H1 (cell line): ENCODE data around the gene RAB6D. TPM values are rescaled to one million over a fixed set of nuclear protein-coding genes. Genes with fewer than 3 reads are reported as not detected.
"Not testable (repeated sequence)": the region's sequence is repeated elsewhere in the genome, so short reads cannot be mapped to it uniquely, and the experiment has no call there.

ENCODE experiments used
- CTCF ChIA-PET: fragments of 300-600 bp; sonication (Branson Sonifier 250); formaldehyde crosslinking; loops from one replicate; lab custom pipeline; 2021; ENCODE audit not compliant: partially characterized antibody; lab: Charles Lee
- POLR2A ChIA-PET: fragments of 300-600 bp; sonication (Branson Sonifier 250); formaldehyde crosslinking; loops from one replicate; lab custom pipeline; 2021; ENCODE audit warnings: inconsistent platforms; ENCODE audit not compliant: partially characterized antibody; lab: Charles Lee
- DNase-seq, 2 experiments: peaks; one replicate each; pipeline versions ENCODE4 v3.0.0 to v3.0.0-alpha.2; 2010 to 2022; ENCODE audit warnings: low spot score in 2 of 2, low read depth in 1 of 2, mixed read lengths in 1 of 2
- FAIRE-seq: peaks from 2 replicates; lab custom pipeline; 2011; peaks lifted over from hg19 to GRCh38; lab: Jason Lieb, UNC
- H2AFZ ChIP-seq: 2 replicates; pipeline ENCODE4 v1.8.1; 2012; ENCODE audit warnings: low read length, inconsistent platforms
- H2AK5ac ChIP-seq: 2 replicates; pipeline ENCODE4 v1.6.1; 2013; ENCODE audit warnings: low read depth, low read length
- H2BK120ac ChIP-seq: replicated peaks from 2 replicates; pipeline ENCODE3; 2013; ENCODE audit warnings: low read depth, low read length, inconsistent platforms
- H2BK12ac ChIP-seq: 2 replicates; pipeline ENCODE4 v1.6.1; 2013; ENCODE audit warnings: low read depth, low read length
- H2BK15ac ChIP-seq: 2 replicates; pipeline ENCODE4 v1.6.1; 2013; ENCODE audit warnings: low read length
- H2BK20ac ChIP-seq: 2 replicates; pipeline ENCODE4 v1.6.1; 2013; ENCODE audit warnings: low read length
- H2BK5ac ChIP-seq: 2 replicates; pipeline ENCODE4 v1.6.1; 2013; ENCODE audit warnings: low read depth, low read length
- H3K14ac ChIP-seq: 2 replicates; pipeline ENCODE4 v1.6.1; 2013; ENCODE audit warnings: inconsistent platforms; ENCODE audit not compliant: insufficient read length
- H3K18ac ChIP-seq: 2 replicates; pipeline ENCODE4 v1.6.1; 2013; ENCODE audit warnings: low read length; ENCODE audit errors: extremely low read depth
- H3K23ac ChIP-seq: 2 replicates; pipeline ENCODE4 v1.6.1; 2013; ENCODE audit warnings: inconsistent platforms; ENCODE audit not compliant: insufficient read length
- H3K23me2 ChIP-seq: 2 replicates; pipeline ENCODE4 v1.6.1; 2013; ENCODE audit warnings: low read depth, low read length
- H3K27ac ChIP-seq: 2 replicates; pipeline ENCODE4 v1.6.1; 2011; ENCODE audit warnings: low read depth, low read length, inconsistent platforms
- H3K27me3 ChIP-seq, 4 experiments: replicated peaks in 1 of 4; 1 replicate in 1 of 4; 2 replicates in 3 of 4; pipeline versions ENCODE4 v1.6.1 to v1.8.1; 2011 to 2013; ENCODE audit warnings: low read length in 3 of 4, mild to moderate bottlenecking in 3 of 4, inconsistent platforms in 2 of 4, mixed read lengths in 2 of 4, moderate library complexity in 1 of 4; ENCODE audit not compliant: control insufficient read depth in 3 of 4, insufficient read depth in 3 of 4; ENCODE audit errors: extremely low read depth in 1 of 4
- H3K36me3 ChIP-seq, 4 experiments: 2 replicates each; pipeline versions ENCODE4 v1.6.1 to v1.8.1; 2011 to 2013; ENCODE audit warnings: mild to moderate bottlenecking in 4 of 4, low read length in 3 of 4, moderate library complexity in 2 of 4, control low read depth in 1 of 4, inconsistent platforms in 1 of 4; ENCODE audit not compliant: insufficient read depth in 4 of 4, control insufficient read depth in 2 of 4
- H3K4ac ChIP-seq: replicated peaks from 2 replicates; pipeline ENCODE3; 2013; ENCODE audit warnings: low read length, low read depth, mixed read lengths, inconsistent platforms; ENCODE audit not compliant: insufficient read length
- H3K4me1 ChIP-seq, 4 experiments: replicated peaks in 1 of 4; 1 replicate in 1 of 4; 2 replicates in 3 of 4; pipeline versions ENCODE4 v1.6.1 to v1.8.1; 2011 to 2013; ENCODE audit warnings: low read length in 3 of 4, inconsistent platforms in 2 of 4, mixed read lengths in 1 of 4; ENCODE audit not compliant: insufficient read depth in 4 of 4, control insufficient read depth in 3 of 4
- H3K4me2 ChIP-seq, 2 experiments: 2 replicates each; pipeline versions ENCODE4 v1.6.1 to v1.8.1; 2011 to 2013; ENCODE audit warnings: low read depth in 2 of 2, low read length in 2 of 2, control low read depth in 1 of 2, inconsistent platforms in 1 of 2, mild to moderate bottlenecking in 1 of 2; ENCODE audit not compliant: insufficient read depth in 1 of 2
- H3K4me3 ChIP-seq, 4 experiments: fragments of 200-600, 300-600 bp in 1 of 4; sonication (generic), shearing (Covaris generic), sonication (Bioruptor Twin) in 1 of 4; 2 replicates each; pipeline versions ENCODE4 v1.5.1 to v1.8.1; 2011 to 2016; ENCODE audit warnings: low read length in 4 of 4, low read depth in 3 of 4, control low read depth in 2 of 4, inconsistent platforms in 2 of 4, mild to moderate bottlenecking in 2 of 4, mixed read lengths in 1 of 4, moderate library complexity in 1 of 4; ENCODE audit not compliant: insufficient read depth in 2 of 4; ENCODE audit errors: extremely low read depth in 1 of 4
- H3K56ac ChIP-seq: replicated peaks from 2 replicates; pipeline ENCODE3; 2013; ENCODE audit warnings: low read depth, mild to moderate bottlenecking, mixed read lengths, low read length, inconsistent platforms; ENCODE audit not compliant: insufficient read length
- H3K79me1 ChIP-seq: 2 replicates; pipeline ENCODE4 v1.6.1; 2013; ENCODE audit warnings: low read depth, low read length, control low read depth
- H3K79me2 ChIP-seq, 2 experiments: 2 replicates each; pipeline versions ENCODE4 v1.6.1 to v1.8.1; 2012 to 2013; ENCODE audit warnings: low read length in 2 of 2, mild to moderate bottlenecking in 2 of 2, inconsistent platforms in 1 of 2; ENCODE audit not compliant: insufficient read depth in 2 of 2, control insufficient read depth in 1 of 2
- H3K9ac ChIP-seq, 4 experiments: replicated peaks in 1 of 4; 1 replicate in 1 of 4; 2 replicates in 3 of 4; pipeline versions ENCODE4 v1.6.1 to v1.8.1; 2011 to 2013; ENCODE audit warnings: low read depth in 3 of 4, low read length in 3 of 4, control low read depth in 2 of 4, mild to moderate bottlenecking in 2 of 4, moderate library complexity in 2 of 4, inconsistent platforms in 1 of 4; ENCODE audit errors: extremely low read depth in 1 of 4
- H3K9me3 ChIP-seq, 2 experiments: 2 replicates each; pipeline versions ENCODE4 v1.6.1 to v1.8.1; 2012 to 2013; ENCODE audit warnings: mild to moderate bottlenecking in 2 of 2, moderate library complexity in 2 of 2, control low read depth in 1 of 2, inconsistent platforms in 1 of 2, low read depth in 1 of 2, low read length in 1 of 2, mixed read lengths in 1 of 2; ENCODE audit not compliant: insufficient read depth in 2 of 2
- H4K20me1 ChIP-seq, 2 experiments: replicated peaks in 1 of 2; 2 replicates each; pipeline versions ENCODE3 to v1.8.1; 2011 to 2013; ENCODE audit warnings: inconsistent platforms in 2 of 2, low read length in 2 of 2, mild to moderate bottlenecking in 1 of 2; ENCODE audit not compliant: insufficient read depth in 2 of 2, control insufficient read depth in 1 of 2
- H4K5ac ChIP-seq: 2 replicates; pipeline ENCODE4 v1.6.1; 2013; ENCODE audit warnings: low read length, low read depth, mixed read lengths, inconsistent platforms; ENCODE audit not compliant: insufficient read length
- H4K8ac ChIP-seq: 2 replicates; pipeline ENCODE4 v1.8.0; 2013; ENCODE audit warnings: mild to moderate bottlenecking, moderate library complexity, low read length, inconsistent platforms; ENCODE audit not compliant: insufficient read depth; ENCODE audit errors: extremely low read depth
- H4K91ac ChIP-seq: replicated peaks from 2 replicates; pipeline ENCODE3; 2013; ENCODE audit warnings: low read length, mixed read lengths, inconsistent platforms; ENCODE audit not compliant: insufficient read length
- WGBS, 2 experiments: shearing (Covaris generic) in 1 of 2; methylation state at CpG; one replicate each; pipeline versions ENCODE4 v1.1.6 to v1.1.7; 2013 to 2015; ENCODE audit warnings: low lambda C conversion rate in 2 of 2, mixed read lengths in 2 of 2, inconsistent platforms in 1 of 2, low coverage in 1 of 2, missing lambda C conversion rate in 1 of 2; ENCODE audit not compliant: insufficient replicate concordance in 2 of 2, insufficient coverage in 1 of 2, insufficient read length in 1 of 2; ENCODE audit errors: extremely low coverage in 1 of 2, missing lambda C conversion rate in 1 of 2; 5-methylcytosine and 5-hydroxymethylcytosine counted together
- polyA plus RNA-seq, 7 experiments: library from polyadenylated mRNA; depleted of rRNA in 3 of 7; stranded (reverse) in 5 of 7; unstranded in 2 of 7; fragments of >200 nt in 5 of 7; fragments of 200-250 nt in 2 of 7; gene quantifications; 1 replicate in 5 of 7; 2 replicates in 1 of 7; 4 replicates in 1 of 7; pipeline versions ENCODE4 v1.2.1 to v1.2.3, GENCODE V29; 2011 to 2013; ENCODE audit warnings: missing spikeins in 2 of 7, mixed read lengths in 2 of 7
- total RNA-seq: library from RNA; stranded (reverse); fragmentation: NEBNext Ultra II Directional; extraction: Animal tissue kit (Norgen Biotek cat#: 25700); gene quantifications from 2 replicates; pipeline ENCODE4 v1.2.1, GENCODE V29; 2021

The RAB6D gene
- total and polyA plus RNA-seq, 2 of the 8 experiments (the other 6 are each of a cell fraction or from before 2014, with no cell fraction given), result 0.05 to 0.22 TPM

DNA sequence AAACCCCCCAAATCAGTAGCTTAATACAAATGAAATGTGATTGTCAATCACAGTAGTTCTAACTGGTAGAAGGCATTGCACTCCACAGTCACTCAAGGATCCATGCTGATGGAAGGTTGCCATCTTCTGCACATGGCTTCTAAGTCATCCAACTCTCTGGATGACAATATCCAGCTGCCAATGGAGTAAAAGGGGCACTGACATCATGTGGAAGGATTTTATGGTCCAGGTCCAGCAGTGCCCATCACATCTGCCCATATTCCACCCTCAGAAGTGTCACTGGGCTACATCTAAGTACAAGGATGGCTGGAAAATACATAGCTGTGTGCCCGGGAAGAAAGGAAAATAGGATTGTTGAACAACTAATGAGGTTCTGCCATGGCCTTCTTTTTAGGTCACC lies 42.6 kb downstream of the RAB6D start:
- H2BK20ac ChIP-seq, FAIRE-seq, H3K18ac ChIP-seq, H3K36me3 ChIP-seq, H3K14ac ChIP-seq, H4K91ac ChIP-seq, H3K4ac ChIP-seq, H2AK5ac ChIP-seq, H3K4me2 ChIP-seq, H4K5ac ChIP-seq, H3K4me1 ChIP-seq, DNase-seq, POLR2A ChIA-PET, H4K20me1 ChIP-seq, H2BK120ac ChIP-seq, H3K56ac ChIP-seq, H3K27me3 ChIP-seq, H2BK15ac ChIP-seq, H3K9ac ChIP-seq, H2BK5ac ChIP-seq, H2BK12ac ChIP-seq, H3K79me2 ChIP-seq, H2AFZ ChIP-seq, H3K79me1 ChIP-seq, H3K23ac ChIP-seq, CTCF ChIA-PET, H3K23me2 ChIP-seq, H3K9me3 ChIP-seq, H4K8ac ChIP-seq, H3K4me3 ChIP-seq, H3K27ac ChIP-seq: not testable (repeated sequence)
- 100% methylated on average over 1 of the region's 1 CpG; no CpG with 5 or more reads in 1 of the 2 experiments for WGBS, 2 experiments
